ENCODE data around the gene EFR3B.

DNA sequence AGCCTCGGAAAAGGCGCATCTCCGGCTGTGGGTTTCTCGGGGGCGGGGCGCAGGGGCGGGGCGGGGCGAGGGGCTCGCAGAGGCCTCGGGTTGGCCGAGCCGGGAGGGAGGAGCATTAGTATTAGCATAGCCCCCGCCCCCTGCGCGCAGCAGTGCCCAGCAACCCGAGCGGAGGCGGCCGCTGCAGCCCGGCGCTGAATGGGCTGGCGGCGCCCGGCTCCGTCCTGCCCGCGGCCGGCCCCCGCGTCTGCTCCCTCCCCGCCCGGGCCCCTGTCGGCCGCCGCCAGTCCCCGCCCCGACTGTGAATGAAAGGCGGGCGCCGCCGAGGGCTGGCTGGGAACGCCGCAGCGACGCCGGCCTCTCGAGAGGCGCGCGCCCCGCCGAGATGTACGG lies at the start of gene EFR3B:
- TF ChIP-seq, protein P1, sequence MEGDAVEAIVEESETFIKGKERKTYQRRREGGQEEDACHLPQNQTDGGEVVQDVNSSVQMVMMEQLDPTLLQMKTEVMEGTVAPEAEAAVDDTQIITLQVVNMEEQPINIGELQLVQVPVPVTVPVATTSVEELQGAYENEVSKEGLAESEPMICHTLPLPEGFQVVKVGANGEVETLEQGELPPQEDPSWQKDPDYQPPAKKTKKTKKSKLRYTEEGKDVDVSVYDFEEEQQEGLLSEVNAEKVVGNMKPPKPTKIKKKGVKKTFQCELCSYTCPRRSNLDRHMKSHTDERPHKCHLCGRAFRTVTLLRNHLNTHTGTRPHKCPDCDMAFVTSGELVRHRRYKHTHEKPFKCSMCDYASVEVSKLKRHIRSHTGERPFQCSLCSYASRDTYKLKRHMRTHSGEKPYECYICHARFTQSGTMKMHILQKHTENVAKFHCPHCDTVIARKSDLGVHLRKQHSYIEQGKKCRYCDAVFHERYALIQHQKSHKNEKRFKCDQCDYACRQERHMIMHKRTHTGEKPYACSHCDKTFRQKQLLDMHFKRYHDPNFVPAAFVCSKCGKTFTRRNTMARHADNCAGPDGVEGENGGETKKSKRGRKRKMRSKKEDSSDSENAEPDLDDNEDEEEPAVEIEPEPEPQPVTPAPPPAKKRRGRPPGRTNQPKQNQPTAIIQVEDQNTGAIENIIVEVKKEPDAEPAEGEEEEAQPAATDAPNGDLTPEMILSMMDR (IDR thresholded peaks at IDR 0.05) = peak in 2 of 6 experiments; percentile 6 to 12
- TF ChIP-seq POLR2A (IDR thresholded peaks at IDR 0.05) = no peak

All from esophagus squamous epithelium (tissue), 4 donors.